ENCODE measurements around the gene PHF8. TPM values are rescaled to one million over a fixed set of nuclear protein-coding genes. Genes with fewer than 3 reads are reported as not detected.

Gene PHF8
- total RNA-seq, 1 experiment from 2014 or later = 31.0 TPM

- Histone ChIP-seq H3K27me3 (replicated peaks; ENCODE audit: insufficient read depth, low read depth, low read length, poor library complexity) (no peaks in the 10 kb centered on the region), H3K4me3 (ENCODE audit: low read depth, low read length, poor library complexity, severe bottlenecking) (no peak overlapping the region), H3K27ac (ENCODE audit: low read depth, low read length, poor library complexity, severe bottlenecking) (no peak overlapping the region), H3K9me3 (ENCODE audit: low read depth, low read length, poor library complexity, severe bottlenecking) (no peaks in the 10 kb centered on the region), H3K36me3 (ENCODE audit: insufficient read depth, low read length, poor library complexity, severe bottlenecking) (peaks cover 6% of the 10 kb centered on the region), H3K4me1 (ENCODE audit: insufficient read depth, low read length, poor library complexity, severe bottlenecking) (no peaks in the 10 kb centered on the region)
- BruUV-seq (replicated peaks) = no TSS peak
- DNase-seq (ENCODE audit: low spot score) = no peak
- TF ChIP-seq EZH2 (IDR thresholded peaks at IDR 0.05; ENCODE audit: borderline replicate concordance, low read depth, low read length, poor library complexity, severe bottlenecking) (no peak), CTCF (conservative IDR thresholded peaks at IDR 0.05; ENCODE audit: low read depth, low read length) (no peak)
- POLR2A ChIA-PET (ENCODE audit: low non-redundant PET) = no interaction called here
- intact Hi-C loops (cut with micrococcal nuclease; ENCODE audit: unreplicated experiment) = no loop called here
- CTCF ChIA-PET = no interaction called here
These were observed 46.5 kb downstream of the PHF8 start for GRCh38 chrX:53997724-53998123.

GRCh38 chrX:53992589-53992988, 51.7 kb downstream of the PHF8 start:
- BruUV-seq (replicated peaks) = no TSS peak

DNA sequence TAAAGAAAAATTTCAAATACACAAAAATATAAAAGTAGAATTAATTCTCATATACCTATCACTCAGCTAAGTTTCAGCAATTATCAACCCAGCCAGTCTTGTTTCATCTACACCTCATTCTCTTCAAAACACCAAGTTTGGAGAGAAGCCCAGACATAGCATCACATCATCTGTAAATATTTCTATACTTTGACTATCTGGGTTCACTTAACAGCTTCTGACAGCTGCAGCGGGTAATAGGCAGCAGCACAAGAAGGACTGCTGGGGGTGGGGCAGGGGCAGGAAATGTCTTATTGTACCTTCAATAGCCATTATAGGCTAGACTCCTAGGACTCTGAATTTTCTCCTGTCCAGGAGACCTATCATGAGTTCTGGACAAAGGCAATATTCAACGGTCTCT, 54.1 kb downstream of the PHF8 start:
- no peaks in the 10 kb centered on the region for H3K27me3 ChIP-seq (replicated peaks; ENCODE audit: insufficient read depth, low read depth, low read length, poor library complexity)
- BruUV-seq (replicated peaks) = no TSS peak
- POLR2A ChIA-PET (ENCODE audit: low non-redundant PET) = no interaction called here
- CTCF ChIA-PET = no interaction called here
- no peaks in the 10 kb centered on the region for H3K9me3 ChIP-seq (ENCODE audit: low read depth, low read length, poor library complexity, severe bottlenecking)
- no peak overlapping the region for H3K4me3 ChIP-seq (ENCODE audit: low read depth, low read length, poor library complexity, severe bottlenecking)
- peaks cover 10% of the 10 kb centered on the region for H3K36me3 ChIP-seq (ENCODE audit: insufficient read depth, low read length, poor library complexity, severe bottlenecking)
- intact Hi-C loops (cut with micrococcal nuclease; ENCODE audit: unreplicated experiment) = no loop called here
- no peak for DNase-seq (ENCODE audit: low spot score)
- no peak overlapping the region for H3K27ac ChIP-seq (ENCODE audit: low read depth, low read length, poor library complexity, severe bottlenecking)
- H3K4me1 ChIP-seq (ENCODE audit: insufficient read depth, low read length, poor library complexity, severe bottlenecking) = no peaks in the 10 kb centered on the region
- TF ChIP-seq EZH2 (IDR thresholded peaks at IDR 0.05; ENCODE audit: borderline replicate concordance, low read depth, low read length, poor library complexity, severe bottlenecking) = no peak
- no peak for TF ChIP-seq CTCF (conservative IDR thresholded peaks at IDR 0.05; ENCODE audit: low read depth, low read length)

More at GRCh38 chrX:53992589-53992988, 51.7 kb downstream of the PHF8 start:
- H3K27me3 ChIP-seq (replicated peaks; ENCODE audit: insufficient read depth, low read depth, low read length, poor library complexity) = no peaks in the 10 kb centered on the region
- ChIA-PET POLR2A (ENCODE audit: low non-redundant PET) (no interaction called here), CTCF (no interaction called here)
- no peak overlapping the region for H3K27ac ChIP-seq (ENCODE audit: low read depth, low read length, poor library complexity, severe bottlenecking)
- no peaks in the 10 kb centered on the region for H3K9me3 ChIP-seq (ENCODE audit: low read depth, low read length, poor library complexity, severe bottlenecking)
- intact Hi-C loops (cut with micrococcal nuclease; ENCODE audit: unreplicated experiment) = no loop called here
- no peak for DNase-seq (ENCODE audit: low spot score)
- H3K36me3 ChIP-seq (ENCODE audit: insufficient read depth, low read length, poor library complexity, severe bottlenecking) = peaks cover 6% of the 10 kb centered on the region
- TF ChIP-seq EZH2 (IDR thresholded peaks at IDR 0.05; ENCODE audit: borderline replicate concordance, low read depth, low read length, poor library complexity, severe bottlenecking) (no peak), CTCF (conservative IDR thresholded peaks at IDR 0.05; ENCODE audit: low read depth, low read length) (no peak)
- no peak overlapping the region for H3K4me3 ChIP-seq (ENCODE audit: low read depth, low read length, poor library complexity, severe bottlenecking)
- no peaks in the 10 kb centered on the region for H3K4me1 ChIP-seq (ENCODE audit: insufficient read depth, low read length, poor library complexity, severe bottlenecking)

Data from A673 (cell line).